C4-2B (cell line): ENCODE measurements around the gene DLK2.
"Not testable (repeated sequence)": the region's sequence is repeated elsewhere in the genome, so short reads cannot be mapped to it uniquely, and the experiment has no call there.

Experiments used
- H3K27ac ChIP-seq: fragments of 450-650 bp; 2 replicates; pipeline ENCODE4 v1.5.1; 2017
- CTCF ChIP-seq: fragments of 450-650 bp; conservative IDR thresholded peaks from 2 replicates; pipeline ENCODE4 v1.5.1; 2017; ENCODE audit warnings: mild to moderate bottlenecking
- ZFX ChIP-seq: fragments of 450-650 bp; IDR thresholded peaks from 2 replicates; pipeline ENCODE4 v1.6.1; 2017

The DLK2 gene

GRCh38 chr6:43469947-43470346, 14.6 kb upstream of the DLK2 start:
- no peak overlapping the region for H3K27ac ChIP-seq
- TF ChIP-seq ZFX (no peak), CTCF (no peak)

- TF ChIP-seq ZFX (no peak), CTCF (no peak)
- H3K27ac ChIP-seq, result no peak overlapping the region
Measured at GRCh38 chr6:43468748-43469681, 13.7 kb upstream of the DLK2 start.

- no peak overlapping the region for H3K27ac ChIP-seq
- TF ChIP-seq ZFX (no peak), CTCF (no peak)
Measured at GRCh38 chr6:43468240-43468639, 12.9 kb upstream of the DLK2 start.

GRCh38 chr6:43467752-43468151, 12.4 kb upstream of the DLK2 start:
- H3K27ac ChIP-seq, result no peak overlapping the region
- TF ChIP-seq ZFX (no peak), CTCF (no peak)

GRCh38 chr6:43467265-43467664, 11.9 kb upstream of the DLK2 start:
- not testable (repeated sequence) for H3K27ac ChIP-seq

- no peak overlapping the region for H3K27ac ChIP-seq
- TF ChIP-seq ZFX, result no peak
- no peak for TF ChIP-seq CTCF
Measured at GRCh38 chr6:43465948-43466347, 10.6 kb upstream of the DLK2 start.

GRCh38 chr6:43464337-43464736, 9.0 kb upstream of the DLK2 start:
- no peak overlapping the region for H3K27ac ChIP-seq
- TF ChIP-seq ZFX, result no peak
- TF ChIP-seq CTCF, result no peak

GRCh38 chr6:43461936-43462335, 6.6 kb upstream of the DLK2 start:
- TF ChIP-seq CTCF (no peak), ZFX (no peak)
- no peak overlapping the region for H3K27ac ChIP-seq
